ENCODE results near the gene CKAP2L.

The CKAP2L gene

GRCh38 chr2:112764071-112765044, at the start of gene CKAP2L:
CKAP2L (minus strand) TSS chr2:112764609; CDS start chr2:112764598, 11 bp downstream.
- peaks cover 28% of the 10 kb centered on the region for H4K20me1 ChIP-seq (ENCODE audit: insufficient read depth, low read length, poor library complexity, severe bottlenecking)
- peak within 1 kb of the TSS; percentile 94 for H3K4me2 ChIP-seq (ENCODE audit: low read depth, low read length, poor library complexity, severe bottlenecking)
- no peaks in the 10 kb centered on the region for H3K9me2 ChIP-seq (replicated peaks; ENCODE audit: low read depth, low read length)
- H3K79me2 ChIP-seq (ENCODE audit: insufficient read depth, low read length): peaks cover 50% of the 10 kb centered on the region
- TF ChIP-seq CTCF (conservative IDR thresholded peaks at IDR 0.05; ENCODE audit: low read length): no peak
- TF ChIP-seq EZH2phosphoT487 (IDR thresholded peaks at IDR 0.05; ENCODE audit: borderline replicate concordance): no peak
- no peaks in the 10 kb centered on the region for H3F3A ChIP-seq (ENCODE audit: low read depth)
- H3K27me3 ChIP-seq (ENCODE audit: insufficient read depth, low read length, poor library complexity, severe bottlenecking): no peaks in the 10 kb centered on the region
- H3K4me3 ChIP-seq (ENCODE audit: low read length, poor library complexity, severe bottlenecking): peak within 1 kb of the TSS; percentile 90
- no peaks in the 10 kb centered on the region for H3K9me3 ChIP-seq (ENCODE audit: insufficient read depth, low read depth, low read length)
- peak within 1 kb of the TSS; percentile 95 for H3K9ac ChIP-seq (ENCODE audit: low read depth, low read length, poor library complexity, severe bottlenecking)
- peak within 1 kb of the TSS; percentile 86 for H2AFZ ChIP-seq (ENCODE audit: low read length)
- peaks cover 49% of the 10 kb centered on the region for H3K4me1 ChIP-seq (ENCODE audit: insufficient read depth, low read length, poor library complexity, severe bottlenecking)
- peaks cover 11% of the 10 kb centered on the region; the same call in 1 of the 2 replicates for H3K36me3 ChIP-seq (ENCODE audit: insufficient read depth, low read length)

GRCh38 chr2:112813280-112813966, 49.0 kb upstream of the CKAP2L start:
- H3K4me3 ChIP-seq (ENCODE audit: low read length, poor library complexity, severe bottlenecking): no peak overlapping the region
- no peaks in the 10 kb centered on the region for H4K20me1 ChIP-seq (ENCODE audit: insufficient read depth, low read length, poor library complexity, severe bottlenecking)
- H3K9ac ChIP-seq (ENCODE audit: low read depth, low read length, poor library complexity, severe bottlenecking): no peak overlapping the region
- H3K9me2 ChIP-seq (replicated peaks; ENCODE audit: low read depth, low read length): no peaks in the 10 kb centered on the region
- H2AFZ ChIP-seq (ENCODE audit: low read length): no peak overlapping the region
- no peaks in the 10 kb centered on the region for H3K9me3 ChIP-seq (ENCODE audit: insufficient read depth, low read depth, low read length)
- TF ChIP-seq EZH2phosphoT487 (IDR thresholded peaks at IDR 0.05; ENCODE audit: borderline replicate concordance) (no peak), CTCF (conservative IDR thresholded peaks at IDR 0.05; ENCODE audit: low read length) (no peak)
- H3K4me1 ChIP-seq (ENCODE audit: insufficient read depth, low read length, poor library complexity, severe bottlenecking): peaks cover 4% of the 10 kb centered on the region
- H3K79me2 ChIP-seq (ENCODE audit: insufficient read depth, low read length): no peaks in the 10 kb centered on the region
- no peaks in the 10 kb centered on the region for H3F3A ChIP-seq (ENCODE audit: low read depth)
- H3K4me2 ChIP-seq (ENCODE audit: low read depth, low read length, poor library complexity, severe bottlenecking): no peak overlapping the region
- no peaks in the 10 kb centered on the region for H3K36me3 ChIP-seq (ENCODE audit: insufficient read depth, low read length)
- H3K27me3 ChIP-seq (ENCODE audit: insufficient read depth, low read length, poor library complexity, severe bottlenecking): no peaks in the 10 kb centered on the region

GRCh38 chr2:112812318-112813267, 48.2 kb upstream of the CKAP2L start:
- H3K9ac ChIP-seq (ENCODE audit: low read depth, low read length, poor library complexity, severe bottlenecking): no peak overlapping the region
- no peak for TF ChIP-seq CTCF (conservative IDR thresholded peaks at IDR 0.05; ENCODE audit: low read length)
- TF ChIP-seq EZH2phosphoT487 (IDR thresholded peaks at IDR 0.05; ENCODE audit: borderline replicate concordance): no peak
- no peak overlapping the region for H2AFZ ChIP-seq (ENCODE audit: low read length)
- H3K9me2 ChIP-seq (replicated peaks; ENCODE audit: low read depth, low read length): no peaks in the 10 kb centered on the region
- no peaks in the 10 kb centered on the region for H3K79me2 ChIP-seq (ENCODE audit: insufficient read depth, low read length)
- no peaks in the 10 kb centered on the region for H3K27me3 ChIP-seq (ENCODE audit: insufficient read depth, low read length, poor library complexity, severe bottlenecking)
- peaks cover 4% of the 10 kb centered on the region for H3K4me1 ChIP-seq (ENCODE audit: insufficient read depth, low read length, poor library complexity, severe bottlenecking)
- no peak overlapping the region for H3K4me2 ChIP-seq (ENCODE audit: low read depth, low read length, poor library complexity, severe bottlenecking)
- H4K20me1 ChIP-seq (ENCODE audit: insufficient read depth, low read length, poor library complexity, severe bottlenecking): no peaks in the 10 kb centered on the region
- no peaks in the 10 kb centered on the region for H3F3A ChIP-seq (ENCODE audit: low read depth)
- no peaks in the 10 kb centered on the region for H3K9me3 ChIP-seq (ENCODE audit: insufficient read depth, low read depth, low read length)
- H3K4me3 ChIP-seq (ENCODE audit: low read length, poor library complexity, severe bottlenecking): no peak overlapping the region
- H3K36me3 ChIP-seq (ENCODE audit: insufficient read depth, low read length): no peaks in the 10 kb centered on the region

Measured in Loucy (cell line).